Thyroid gland (tissue), 4 donors: Measurements from ENCODE around the gene ALPG.

Experiments
- POLR2A ChIP-seq, 2 donors: fragments of 450-650 bp; IDR thresholded peaks; one replicate each; pipeline ENCODE4 v1.6.1; 2017; ENCODE audit warnings: antibody characterized with exemption in 2 of 2, mild to moderate bottlenecking in 2 of 2, moderate library complexity in 1 of 2
- TF ChIP-seq, protein P1 (sequence below), 6 experiments: fragments of 200-600 bp in 3 of 6; fragments of 450-650 bp in 3 of 6; sonication (generic) in 3 of 6; IDR thresholded peaks; one replicate each; pipeline ENCODE4 v1.5.1; 2016 to 2019; ENCODE audit warnings: antibody characterized with exemption in 6 of 6, mild to moderate bottlenecking in 2 of 6, inconsistent platforms in 1 of 6, moderate library complexity in 1 of 6

DNA sequence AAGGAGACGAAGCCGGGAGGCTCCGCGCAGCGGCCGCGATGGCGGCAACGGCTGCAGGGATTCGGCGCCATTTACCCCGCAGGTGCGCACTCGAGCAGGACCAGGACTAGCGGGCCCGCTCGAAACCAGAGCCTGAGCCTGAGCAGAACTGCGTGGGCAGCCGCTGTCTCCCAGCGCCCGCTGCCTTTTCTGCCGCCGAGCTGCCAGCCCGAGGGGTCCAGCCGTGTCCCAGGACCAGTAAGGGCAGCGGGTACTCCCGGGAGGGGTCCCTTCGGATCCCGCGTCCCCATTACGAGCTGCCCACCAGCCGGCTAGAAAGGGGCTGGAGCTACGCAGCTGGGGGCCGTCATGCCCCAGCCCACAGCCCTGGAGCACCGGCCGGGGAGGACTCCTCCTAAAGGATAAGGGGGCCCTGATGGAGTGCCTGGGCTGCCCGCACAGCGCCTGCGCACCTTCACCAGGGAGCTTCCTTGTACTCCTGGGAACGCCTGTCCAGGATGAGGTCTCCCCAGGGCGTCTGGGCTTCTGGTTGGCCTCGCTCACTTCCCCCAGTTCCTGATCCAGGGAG, 18.2 kb upstream of the ALPG start:
- no peak for TF ChIP-seq POLR2A (IDR thresholded peaks at IDR 0.05)
- TF ChIP-seq, protein P1, sequence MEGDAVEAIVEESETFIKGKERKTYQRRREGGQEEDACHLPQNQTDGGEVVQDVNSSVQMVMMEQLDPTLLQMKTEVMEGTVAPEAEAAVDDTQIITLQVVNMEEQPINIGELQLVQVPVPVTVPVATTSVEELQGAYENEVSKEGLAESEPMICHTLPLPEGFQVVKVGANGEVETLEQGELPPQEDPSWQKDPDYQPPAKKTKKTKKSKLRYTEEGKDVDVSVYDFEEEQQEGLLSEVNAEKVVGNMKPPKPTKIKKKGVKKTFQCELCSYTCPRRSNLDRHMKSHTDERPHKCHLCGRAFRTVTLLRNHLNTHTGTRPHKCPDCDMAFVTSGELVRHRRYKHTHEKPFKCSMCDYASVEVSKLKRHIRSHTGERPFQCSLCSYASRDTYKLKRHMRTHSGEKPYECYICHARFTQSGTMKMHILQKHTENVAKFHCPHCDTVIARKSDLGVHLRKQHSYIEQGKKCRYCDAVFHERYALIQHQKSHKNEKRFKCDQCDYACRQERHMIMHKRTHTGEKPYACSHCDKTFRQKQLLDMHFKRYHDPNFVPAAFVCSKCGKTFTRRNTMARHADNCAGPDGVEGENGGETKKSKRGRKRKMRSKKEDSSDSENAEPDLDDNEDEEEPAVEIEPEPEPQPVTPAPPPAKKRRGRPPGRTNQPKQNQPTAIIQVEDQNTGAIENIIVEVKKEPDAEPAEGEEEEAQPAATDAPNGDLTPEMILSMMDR (IDR thresholded peaks at IDR 0.05) = no peak
